HT-29 (cell line): ENCODE results near the gene FBN1. TPM values are rescaled to one million over a fixed set of nuclear protein-coding genes. Genes with fewer than 3 reads are reported as not detected.

Experiments
- DNase-seq: peaks from one replicate; pipeline ENCODE4 v3.0.0-alpha.2; 2015; ENCODE audit warnings: low spot score
- total RNA-seq: library from RNA; depleted of rRNA; stranded (reverse); fragments of >200 nt; shearing (Covaris generic); gene quantifications from 2 replicates; pipeline ENCODE4 v1.2.3, GENCODE V29; 2014

Gene FBN1
- total RNA-seq, 1 experiment from 2014 or later = 0.61 TPM

GRCh38 chr15:48472756-48473155 lies 172.8 kb downstream of the FBN1 start:
- DNase-seq = no peak

GRCh38 chr15:48471073-48471472 lies 174.4 kb downstream of the FBN1 start:
- no peak for DNase-seq

- no peak for DNase-seq
Observed at GRCh38 chr15:48470096-48470495, 175.4 kb downstream of the FBN1 start.

GRCh38 chr15:48469681-48470080 lies 175.8 kb downstream of the FBN1 start:
- no peak for DNase-seq

GRCh38 chr15:48469271-48469670 lies 176.2 kb downstream of the FBN1 start:
- DNase-seq = no peak

- DNase-seq = no peak
Observed at GRCh38 chr15:48467801-48468200, 177.7 kb downstream of the FBN1 start.

- DNase-seq = no peak
Observed at GRCh38 chr15:48466820-48467219, 178.7 kb downstream of the FBN1 start.

- DNase-seq = no peak
Observed at GRCh38 chr15:48466079-48466478, 179.4 kb downstream of the FBN1 start.

- no peak for DNase-seq
Observed at GRCh38 chr15:48465410-48465809, 180.1 kb downstream of the FBN1 start.

- DNase-seq = no peak
Observed at GRCh38 chr15:48463366-48463880, 182.1 kb downstream of the FBN1 start.

GRCh38 chr15:48462688-48463087 lies 182.8 kb downstream of the FBN1 start:
- no peak for DNase-seq

GRCh38 chr15:48459571-48460442 lies 185.7 kb downstream of the FBN1 start:
- DNase-seq = peak; percentile 39

GRCh38 chr15:48458876-48459275 lies 186.6 kb downstream of the FBN1 start:
- no peak for DNase-seq

GRCh38 chr15:48456134-48456533 lies 189.4 kb downstream of the FBN1 start:
- DNase-seq = no peak

- no peak for DNase-seq
Observed at GRCh38 chr15:48451736-48452135, 193.8 kb downstream of the FBN1 start.

- no peak for DNase-seq
Observed at GRCh38 chr15:48451241-48451640, 194.3 kb downstream of the FBN1 start.

GRCh38 chr15:48449734-48450133 lies 195.8 kb downstream of the FBN1 start:
- DNase-seq = no peak

- DNase-seq = peak; percentile 17
Observed at GRCh38 chr15:48447657-48448056, 197.9 kb downstream of the FBN1 start.

- DNase-seq = no peak
Observed at GRCh38 chr15:48447058-48447457, 198.5 kb downstream of the FBN1 start.

- no peak for DNase-seq
Observed at GRCh38 chr15:48442011-48442410, 203.5 kb downstream of the FBN1 start.

GRCh38 chr15:48440084-48440483 lies 205.4 kb downstream of the FBN1 start:
- no peak for DNase-seq

- DNase-seq = no peak
Observed at GRCh38 chr15:48437178-48437577, 208.3 kb downstream of the FBN1 start.

GRCh38 chr15:48435321-48435720 lies 210.2 kb downstream of the FBN1 start:
- DNase-seq = no peak
